IMR-90 (cell line): Measurements from ENCODE around the gene ELOVL1.

Experiments used
- BHLHE40 ChIP-seq: fragments of 150-350 bp; IDR thresholded peaks from 2 replicates; pipeline ENCODE4 v1.6.1; 2016; ENCODE audit warnings: mild to moderate bottlenecking, low read depth, low read length
- CEBPB ChIP-seq: IDR thresholded peaks from 2 replicates; pipeline ENCODE4 v1.6.1; 2012; ENCODE audit warnings: low read depth, low read length, improper control_type of control experiment
- MAFK ChIP-seq: IDR thresholded peaks from 2 replicates; pipeline ENCODE4 v1.6.1; 2012; ENCODE audit warnings: low read depth, low read length, improper control_type of control experiment
- MXI1 ChIP-seq: IDR thresholded peaks from 2 replicates; pipeline ENCODE4 v1.6.1; 2012; ENCODE audit warnings: low read depth, mild to moderate bottlenecking, low read length, moderate library complexity, borderline replicate concordance
- POLR2A ChIP-seq: IDR thresholded peaks from 2 replicates; pipeline ENCODE4 v1.6.1; 2012; ENCODE audit warnings: mild to moderate bottlenecking, low read depth, low read length
- USF2 ChIP-seq: fragments of 150-350 bp; IDR thresholded peaks from 2 replicates; pipeline ENCODE4 v1.6.1; 2017; ENCODE audit warnings: mild to moderate bottlenecking, antibody characterized with exemption, low read length, low read depth
- TF ChIP-seq, protein P1 (sequence below): conservative IDR thresholded peaks from 2 replicates; pipeline ENCODE4 v1.5.1; 2012; ENCODE audit warnings: mild to moderate bottlenecking, low read depth, low read length, improper control_type of control experiment

GRCh38 chr1:43405876-43406234, 38.0 kb upstream of the ELOVL1 start:
- TF ChIP-seq, protein P1, sequence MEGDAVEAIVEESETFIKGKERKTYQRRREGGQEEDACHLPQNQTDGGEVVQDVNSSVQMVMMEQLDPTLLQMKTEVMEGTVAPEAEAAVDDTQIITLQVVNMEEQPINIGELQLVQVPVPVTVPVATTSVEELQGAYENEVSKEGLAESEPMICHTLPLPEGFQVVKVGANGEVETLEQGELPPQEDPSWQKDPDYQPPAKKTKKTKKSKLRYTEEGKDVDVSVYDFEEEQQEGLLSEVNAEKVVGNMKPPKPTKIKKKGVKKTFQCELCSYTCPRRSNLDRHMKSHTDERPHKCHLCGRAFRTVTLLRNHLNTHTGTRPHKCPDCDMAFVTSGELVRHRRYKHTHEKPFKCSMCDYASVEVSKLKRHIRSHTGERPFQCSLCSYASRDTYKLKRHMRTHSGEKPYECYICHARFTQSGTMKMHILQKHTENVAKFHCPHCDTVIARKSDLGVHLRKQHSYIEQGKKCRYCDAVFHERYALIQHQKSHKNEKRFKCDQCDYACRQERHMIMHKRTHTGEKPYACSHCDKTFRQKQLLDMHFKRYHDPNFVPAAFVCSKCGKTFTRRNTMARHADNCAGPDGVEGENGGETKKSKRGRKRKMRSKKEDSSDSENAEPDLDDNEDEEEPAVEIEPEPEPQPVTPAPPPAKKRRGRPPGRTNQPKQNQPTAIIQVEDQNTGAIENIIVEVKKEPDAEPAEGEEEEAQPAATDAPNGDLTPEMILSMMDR, result no peak
- TF ChIP-seq BHLHE40, result no peak
- TF ChIP-seq POLR2A, result no peak
- TF ChIP-seq MAFK, result no peak
- TF ChIP-seq CEBPB, result no peak
- TF ChIP-seq MXI1, result no peak
- no peak for TF ChIP-seq USF2
